Activated CD4-positive, alpha-beta T cell treated with anti-CD3 and anti-CD28 coated beads, Interleukin-2, amount 10 ng/mL, durations not matched to agents 24 days and 14 days (primary cell): ENCODE measurements around the gene ZMYND8. TPM values are rescaled to one million over a fixed set of nuclear protein-coding genes. Genes with fewer than 3 reads are reported as not detected.
"Not testable (repeated sequence)": the region's sequence is repeated elsewhere in the genome, so short reads cannot be mapped to it uniquely, and the experiment has no call there.

Source experiments
- DNase-seq: peaks from one replicate; pipeline ENCODE4 v3.0.0; 2022
- H3K27ac Mint-ChIP-seq: one replicate; pipeline ENCODE4 v1.8.0; 2022; ENCODE audit warnings: mild to moderate bottlenecking, mixed read lengths
- H3K27me3 Mint-ChIP-seq: one replicate; pipeline ENCODE4 v1.8.0; 2022; ENCODE audit warnings: mixed read lengths
- H3K36me3 Mint-ChIP-seq: one replicate; pipeline ENCODE4 v1.8.0; 2022; ENCODE audit warnings: low read depth, mild to moderate bottlenecking, mixed read lengths
- H3K4me1 Mint-ChIP-seq: one replicate; pipeline ENCODE4 v1.8.0; 2021; ENCODE audit warnings: mixed read lengths
- H3K4me3 Mint-ChIP-seq: one replicate; pipeline ENCODE4 v1.8.0; 2022; ENCODE audit warnings: mild to moderate bottlenecking, moderate library complexity, mixed read lengths
- H3K9me3 Mint-ChIP-seq: one replicate; pipeline ENCODE4 v1.8.0; 2021; ENCODE audit warnings: mixed read lengths
- intact Hi-C: fragments of 100-400 bp; cut with micrococcal nuclease; formaldehyde crosslinking; loops from one replicate; pipeline ENCODE4 v1.15.1; 2023
- total RNA-seq: library from RNA; stranded (reverse); gene quantifications from 2 replicates; pipeline ENCODE4 v1.2.3, GENCODE V29; 2022

ZMYND8 gene
- total RNA-seq, 1 donor from 2014 or later, result 38.1 TPM

GRCh38 chr20:47179267-47179666 lies 177.2 kb downstream of the ZMYND8 start:
- H3K27me3 Mint-ChIP-seq, result no peaks in the 10 kb centered on the region
- no peak overlapping the region for H3K27ac Mint-ChIP-seq
- intact Hi-C loops, result no loop called here
- H3K4me1 Mint-ChIP-seq, result peaks cover 2% of the 10 kb centered on the region
- H3K4me3 Mint-ChIP-seq, result no peak overlapping the region
- no peaks in the 10 kb centered on the region for H3K36me3 Mint-ChIP-seq
- no peak for DNase-seq
- peaks cover 9% of the 10 kb centered on the region for H3K9me3 Mint-ChIP-seq

- H3K27ac Mint-ChIP-seq, result no peak overlapping the region
- peaks cover 9% of the 10 kb centered on the region for H3K9me3 Mint-ChIP-seq
- no peak overlapping the region for H3K4me3 Mint-ChIP-seq
- no peak for DNase-seq
- H3K27me3 Mint-ChIP-seq, result no peaks in the 10 kb centered on the region
- peaks cover 2% of the 10 kb centered on the region for H3K4me1 Mint-ChIP-seq
- intact Hi-C loops, result no loop called here
- H3K36me3 Mint-ChIP-seq, result no peaks in the 10 kb centered on the region
Measured at GRCh38 chr20:47178851-47179250, 177.6 kb downstream of the ZMYND8 start.

GRCh38 chr20:47178277-47178676 lies 178.2 kb downstream of the ZMYND8 start:
- Mint-ChIP-seq H3K4me1 (peaks cover 2% of the 10 kb centered on the region), H3K4me3 (no peak overlapping the region), H3K9me3 (peaks cover 9% of the 10 kb centered on the region), H3K27ac (no peak overlapping the region), H3K27me3 (no peaks in the 10 kb centered on the region), H3K36me3 (no peaks in the 10 kb centered on the region)
- intact Hi-C loops, result no loop called here
- DNase-seq, result no peak

- H3K9me3 Mint-ChIP-seq, H3K4me3 Mint-ChIP-seq, H3K36me3 Mint-ChIP-seq, intact Hi-C loops, H3K4me1 Mint-ChIP-seq, H3K27me3 Mint-ChIP-seq, DNase-seq, H3K27ac Mint-ChIP-seq: not testable (repeated sequence)
Measured at GRCh38 chr20:47176217-47176616, 180.3 kb downstream of the ZMYND8 start.

- intact Hi-C loops, result no loop called here
- H3K9me3 Mint-ChIP-seq, result peaks cover 6% of the 10 kb centered on the region
- no peaks in the 10 kb centered on the region for H3K4me1 Mint-ChIP-seq
- no peaks in the 10 kb centered on the region for H3K27me3 Mint-ChIP-seq
- H3K36me3 Mint-ChIP-seq, result no peaks in the 10 kb centered on the region
- no peak overlapping the region for H3K27ac Mint-ChIP-seq
- no peak for DNase-seq
- H3K4me3 Mint-ChIP-seq, result no peak overlapping the region
Measured at GRCh38 chr20:47175493-47175892, 181.0 kb downstream of the ZMYND8 start.

GRCh38 chr20:47174456-47175243 lies 181.8 kb downstream of the ZMYND8 start:
- Mint-ChIP-seq H3K4me3 (no peak overlapping the region), H3K27ac (no peak overlapping the region), H3K4me1 (no peaks in the 10 kb centered on the region), H3K9me3 (peaks cover 5% of the 10 kb centered on the region), H3K27me3 (peaks cover under 1% of the 10 kb centered on the region), H3K36me3 (no peaks in the 10 kb centered on the region)
- intact Hi-C loops, result no loop called here
- no peak for DNase-seq

- H3K4me3 Mint-ChIP-seq, result no peak overlapping the region
- H3K4me1 Mint-ChIP-seq, result no peaks in the 10 kb centered on the region
- H3K9me3 Mint-ChIP-seq, result no peaks in the 10 kb centered on the region
- intact Hi-C loops, result no loop called here
- DNase-seq, result no peak
- no peaks in the 10 kb centered on the region for H3K36me3 Mint-ChIP-seq
- no peak overlapping the region for H3K27ac Mint-ChIP-seq
- peaks cover 6% of the 10 kb centered on the region for H3K27me3 Mint-ChIP-seq
Measured at GRCh38 chr20:47173596-47174216, 182.8 kb downstream of the ZMYND8 start.

GRCh38 chr20:47172579-47172978 lies 183.9 kb downstream of the ZMYND8 start:
- intact Hi-C loops, result no loop called here
- no peaks in the 10 kb centered on the region for H3K36me3 Mint-ChIP-seq

GRCh38 chr20:47167846-47168245 lies 188.7 kb downstream of the ZMYND8 start:
- intact Hi-C loops, result no loop called here
- no peak overlapping the region for H3K4me3 Mint-ChIP-seq

More at GRCh38 chr20:47172579-47172978, 183.9 kb downstream of the ZMYND8 start:
- Mint-ChIP-seq H3K4me1 (no peaks in the 10 kb centered on the region), H3K9me3 (no peaks in the 10 kb centered on the region), H3K27ac (no peak overlapping the region), H3K27me3 (peaks cover 7% of the 10 kb centered on the region), H3K4me3 (no peak overlapping the region)
- DNase-seq, result no peak

GRCh38 chr20:47165376-47165865 lies 191.1 kb downstream of the ZMYND8 start:
- H3K4me1 Mint-ChIP-seq, result no peaks in the 10 kb centered on the region
- intact Hi-C loops, result no loop called here
- no peak for DNase-seq
- no peak overlapping the region for H3K27ac Mint-ChIP-seq
- H3K27me3 Mint-ChIP-seq, result peaks cover 9% of the 10 kb centered on the region
- H3K4me3 Mint-ChIP-seq, result no peak overlapping the region
- H3K9me3 Mint-ChIP-seq, result no peaks in the 10 kb centered on the region
- H3K36me3 Mint-ChIP-seq, result no peaks in the 10 kb centered on the region

More at GRCh38 chr20:47167846-47168245, 188.7 kb downstream of the ZMYND8 start:
- Mint-ChIP-seq H3K27ac (no peak overlapping the region), H3K4me1 (no peaks in the 10 kb centered on the region), H3K9me3 (no peaks in the 10 kb centered on the region), H3K36me3 (no peaks in the 10 kb centered on the region), H3K27me3 (peaks cover 9% of the 10 kb centered on the region)
- no peak for DNase-seq

GRCh38 chr20:47164140-47164539 lies 192.4 kb downstream of the ZMYND8 start:
- intact Hi-C loops, result no loop called here
- no peak overlapping the region for H3K4me3 Mint-ChIP-seq
- no peaks in the 10 kb centered on the region for H3K9me3 Mint-ChIP-seq
- H3K36me3 Mint-ChIP-seq, result no peaks in the 10 kb centered on the region
- H3K4me1 Mint-ChIP-seq, result no peaks in the 10 kb centered on the region
- DNase-seq, result no peak
- no peak overlapping the region for H3K27ac Mint-ChIP-seq
- H3K27me3 Mint-ChIP-seq, result peaks cover 6% of the 10 kb centered on the region

GRCh38 chr20:47161411-47161810 lies 195.1 kb downstream of the ZMYND8 start:
- H3K4me3 Mint-ChIP-seq, result no peak overlapping the region
- DNase-seq, result no peak
- intact Hi-C loops, result no loop called here
- H3K27me3 Mint-ChIP-seq, result peaks cover 1% of the 10 kb centered on the region
- H3K27ac Mint-ChIP-seq, result no peak overlapping the region
- H3K36me3 Mint-ChIP-seq, result no peaks in the 10 kb centered on the region
- H3K4me1 Mint-ChIP-seq, result no peaks in the 10 kb centered on the region
- H3K9me3 Mint-ChIP-seq, result no peaks in the 10 kb centered on the region

- Mint-ChIP-seq H3K4me1 (no peaks in the 10 kb centered on the region), H3K27ac (no peak overlapping the region), H3K4me3 (no peak overlapping the region), H3K27me3 (no peaks in the 10 kb centered on the region), H3K9me3 (no peaks in the 10 kb centered on the region), H3K36me3 (no peaks in the 10 kb centered on the region)
- DNase-seq, result no peak
- intact Hi-C loops, result no loop called here
Measured at GRCh38 chr20:47160992-47161391, 195.5 kb downstream of the ZMYND8 start.

GRCh38 chr20:47160240-47160639 lies 196.3 kb downstream of the ZMYND8 start:
- Mint-ChIP-seq H3K9me3 (no peaks in the 10 kb centered on the region), H3K27me3 (no peaks in the 10 kb centered on the region), H3K36me3 (no peaks in the 10 kb centered on the region), H3K27ac (no peak overlapping the region), H3K4me3 (no peak overlapping the region), H3K4me1 (no peaks in the 10 kb centered on the region)
- DNase-seq, result no peak
- intact Hi-C loops, result no loop called here
